T-helper 9 cell (primary cell): Measurements from ENCODE around the gene EPN3.

ENCODE experiments used
- DNase-seq: peaks from one replicate; pipeline ENCODE4 v3.0.0-alpha.2; 2020

EPN3 gene

DNA sequence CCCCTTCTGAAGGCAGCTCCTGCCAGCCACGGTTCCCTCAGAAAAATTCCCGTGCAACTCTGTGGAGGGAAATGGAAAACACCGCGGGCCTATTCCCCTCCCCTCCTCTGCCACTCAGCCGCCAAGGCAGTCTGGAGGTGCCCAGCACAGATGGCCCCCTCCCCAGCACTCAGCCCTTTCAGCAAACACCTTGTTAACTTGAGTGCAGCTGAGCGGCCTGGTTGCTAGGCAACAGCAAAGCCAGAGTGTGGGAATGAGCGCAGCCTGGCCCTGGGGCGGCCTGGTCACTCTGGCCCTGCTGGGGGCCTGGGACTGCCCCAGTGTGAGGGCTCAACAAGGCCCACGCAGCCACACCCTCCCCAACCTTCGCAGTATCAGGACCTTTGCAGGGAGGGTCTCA is 60.8 kb downstream of the EPN3 start:
- DNase-seq = no peak
